ENCODE data around the gene NDUFB8.
A peak's percentile ranks its signal among the peaks of the same experiment; 100 is the strongest.

DNA sequence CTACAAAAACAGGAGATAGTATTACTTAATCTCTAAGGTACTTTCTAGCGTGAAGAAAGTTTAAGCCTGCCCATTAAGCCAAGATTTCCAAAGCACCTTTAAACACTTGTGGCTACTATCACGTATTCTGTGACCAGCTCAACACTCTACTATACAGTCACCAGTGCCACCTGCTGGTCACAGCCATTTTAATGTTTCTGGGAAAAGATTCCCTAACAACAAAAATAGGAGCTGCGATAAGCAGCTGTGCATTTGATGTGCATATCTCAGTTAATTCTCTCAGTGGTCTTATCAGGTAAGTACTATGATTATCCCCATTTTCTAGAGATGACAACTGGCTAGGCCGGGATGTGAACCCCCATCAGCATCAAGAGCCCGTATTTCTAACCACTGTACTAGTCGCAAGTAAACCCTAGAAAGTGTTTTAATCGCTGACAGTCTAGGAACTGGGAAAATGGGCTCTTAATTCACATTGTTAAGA, 10.9 kb downstream of the NDUFB8 start:
- TF ChIP-seq POLR2A (IDR thresholded peaks at IDR 0.05) (no peak), POLR2AphosphoS5 (IDR thresholded peaks at IDR 0.05) (no peak), CTCF (IDR thresholded peaks at IDR 0.05) (peak in 5 of 7 experiments; percentile 49 to 80 (median 65)), EP300 (IDR thresholded peaks at IDR 0.05) (no peak)
